HG02884 (cell line): ENCODE data around the gene C1orf105.

Experiments used
- ATAC-seq: cut with Tn5 transposase; IDR thresholded peaks from one replicate; pipeline ENCODE4 v1.9.1; 2021; ENCODE audit warnings: mild to moderate bottlenecking, moderate library complexity; ENCODE audit not compliant: unreplicated experiment

Gene C1orf105

GRCh38 chr1:172455451-172455850 is 35.0 kb downstream of the C1orf105 start:
- no peak for ATAC-seq

DNA sequence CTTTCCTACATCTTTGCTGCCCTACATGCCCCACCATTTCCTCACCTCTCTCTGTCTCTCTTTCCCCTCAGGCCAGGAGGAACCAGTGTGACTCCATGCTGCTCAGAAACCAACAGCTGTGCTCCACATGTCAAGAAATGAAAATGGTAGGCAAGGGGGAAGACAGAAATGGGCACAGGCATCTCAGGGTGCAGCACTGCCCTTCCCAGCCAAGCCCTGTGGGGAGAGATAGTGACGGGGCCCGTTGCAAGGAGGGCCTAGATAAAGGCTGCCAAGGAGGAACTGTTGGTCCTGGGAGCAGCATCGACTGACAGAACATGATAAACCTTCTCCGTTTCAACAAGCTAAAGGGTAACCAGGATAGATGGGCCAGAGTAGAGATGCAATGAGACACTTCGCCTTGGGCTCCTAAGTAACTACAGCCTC is 35.9 kb downstream of the C1orf105 start:
- ATAC-seq, result no peak

DNA sequence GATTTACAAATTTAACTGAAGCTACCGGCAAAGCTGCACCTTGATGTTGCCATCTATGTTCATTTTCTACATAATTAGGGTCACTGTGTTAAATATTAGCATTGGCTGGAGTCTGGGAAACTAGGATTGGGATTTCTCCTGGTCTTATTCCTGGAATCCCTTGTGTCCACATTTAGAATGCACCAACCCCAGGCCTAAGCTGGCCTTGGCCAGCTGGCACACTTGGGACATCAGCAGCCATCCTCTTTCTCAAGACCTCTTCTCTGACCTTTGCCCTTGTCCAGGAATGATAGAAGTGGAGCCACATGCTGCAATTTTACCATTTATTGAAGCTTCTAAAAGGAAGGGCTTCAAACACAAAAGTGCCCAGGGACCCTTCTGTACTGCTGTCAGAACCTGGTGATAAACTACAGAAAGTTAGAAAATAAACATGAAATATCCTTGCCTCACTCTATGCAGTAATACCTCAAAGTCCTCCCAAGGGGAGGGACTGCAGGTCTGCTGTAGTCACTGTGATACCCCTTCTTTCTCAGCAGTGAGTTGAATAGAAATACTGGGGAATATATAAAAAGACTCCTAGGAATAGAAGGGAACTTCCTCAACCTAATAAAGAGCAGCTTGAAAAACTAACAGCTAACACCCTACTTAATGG is 37.1 kb downstream of the C1orf105 start:
- ATAC-seq, result no peak

GRCh38 chr1:172460177-172460576 is 39.7 kb downstream of the C1orf105 start:
- ATAC-seq, result no peak

DNA sequence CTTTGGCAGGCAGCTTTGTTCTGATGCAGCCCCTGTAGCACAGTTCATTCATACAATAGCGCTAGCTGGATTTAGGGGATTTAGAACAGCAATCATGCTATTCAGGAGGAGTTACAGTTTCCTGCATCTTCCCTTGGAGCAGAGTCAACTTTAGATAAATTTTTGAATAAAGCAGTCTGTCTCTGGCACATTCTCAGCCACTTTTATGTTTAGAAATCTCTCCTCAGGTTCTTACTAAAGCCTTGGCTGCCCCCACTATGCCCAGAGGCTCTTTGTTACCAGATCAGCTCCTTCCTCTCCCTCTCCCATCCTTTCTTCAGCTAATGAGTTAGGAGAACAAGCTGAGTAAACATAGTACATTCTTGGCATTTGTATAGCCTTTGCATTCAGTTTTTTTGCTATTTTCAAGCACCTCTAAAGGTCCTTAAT is 40.4 kb downstream of the C1orf105 start:
- ATAC-seq, result no peak

DNA sequence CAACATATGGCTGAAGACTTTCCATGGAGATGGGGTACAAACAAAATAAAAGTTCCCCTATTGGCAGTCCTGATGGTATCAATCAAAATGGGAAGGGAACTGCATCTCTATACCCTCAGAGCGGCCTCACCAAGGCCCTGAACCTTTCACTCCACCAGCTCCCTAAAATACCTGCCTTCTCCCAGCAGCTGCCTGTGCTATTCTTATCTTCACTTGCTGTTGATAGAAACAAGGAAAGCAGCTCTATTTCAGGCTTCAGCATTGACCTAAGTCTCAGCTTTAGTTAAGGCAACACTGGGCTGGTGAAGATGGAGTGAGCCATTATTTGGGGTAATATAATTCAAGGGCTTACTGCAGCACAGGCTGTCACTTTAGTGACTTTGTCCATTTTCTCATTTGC is 45.1 kb downstream of the C1orf105 start:
- ATAC-seq, result no peak

DNA sequence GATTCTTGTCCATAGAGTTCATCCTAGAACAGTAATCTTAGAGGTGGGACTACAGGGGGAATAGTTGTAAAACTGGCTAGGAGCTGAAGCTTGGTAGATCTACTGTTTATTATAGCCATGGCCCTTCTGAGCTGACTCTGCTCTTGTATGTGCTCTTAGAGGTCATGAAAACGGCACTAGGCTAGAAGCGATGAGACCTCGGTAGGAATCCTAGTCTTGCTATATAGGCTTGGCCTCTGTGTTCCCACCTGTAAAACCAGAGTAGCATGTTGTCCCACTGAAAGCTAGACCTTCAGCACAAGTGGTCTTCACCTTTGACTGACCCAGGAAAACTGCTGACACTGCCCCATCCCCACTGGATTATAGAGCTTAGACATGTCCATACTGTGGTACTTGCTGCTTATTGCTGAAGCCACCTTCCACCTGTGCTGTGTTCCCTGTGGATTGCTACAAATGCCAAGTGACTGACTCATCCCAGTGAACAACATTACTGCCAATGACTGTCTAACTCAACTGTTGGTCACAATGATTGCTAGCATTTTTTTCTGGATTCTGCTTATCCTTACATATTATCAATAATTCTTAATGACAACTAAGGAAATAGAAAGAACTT is 46.4 kb downstream of the C1orf105 start:
- ATAC-seq, result no peak

- no peak for ATAC-seq
Observed at GRCh38 chr1:172467446-172467845, 47.0 kb downstream of the C1orf105 start.

DNA sequence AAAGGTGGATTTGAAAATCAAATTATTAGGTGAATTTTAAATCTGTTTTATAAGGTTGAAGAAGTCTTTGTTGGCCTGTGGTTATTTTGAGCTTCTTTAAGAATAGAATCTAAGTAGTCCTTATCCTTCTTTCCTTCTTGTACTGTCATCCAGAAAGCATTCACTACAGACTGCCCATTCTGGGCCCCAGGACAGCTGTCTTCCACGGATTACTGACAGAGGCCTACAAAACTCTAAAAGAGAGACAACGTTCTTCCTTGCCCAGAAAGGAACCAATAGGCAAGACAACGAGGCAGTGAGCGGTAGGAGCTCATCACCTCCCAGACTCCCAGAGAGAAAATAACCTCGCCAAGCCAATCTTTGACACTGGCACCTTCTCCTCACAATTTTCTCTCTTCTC is 47.8 kb downstream of the C1orf105 start:
- ATAC-seq, result no peak

- ATAC-seq, result no peak
Observed at GRCh38 chr1:172469717-172470116, 49.2 kb downstream of the C1orf105 start.

DNA sequence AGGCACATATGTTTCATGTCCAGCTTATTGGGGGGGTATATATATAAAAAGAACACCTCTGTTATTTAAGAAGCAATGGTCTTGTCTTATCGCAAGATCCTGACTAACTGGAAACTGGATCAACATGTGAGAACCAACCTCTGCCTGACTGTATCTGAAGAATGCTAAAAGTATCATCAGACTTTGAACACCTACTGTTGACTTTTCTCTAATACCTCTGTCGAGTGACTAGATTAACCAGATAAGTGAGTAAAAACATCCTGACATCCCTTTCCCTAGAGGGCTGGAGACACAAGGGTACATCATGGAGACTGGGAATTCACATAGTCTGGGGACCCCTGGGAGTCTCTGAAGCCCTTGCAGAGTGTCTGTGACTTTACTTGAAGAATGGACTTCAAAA is 49.7 kb downstream of the C1orf105 start:
- ATAC-seq, result no peak

GRCh38 chr1:172471666-172472065 is 51.2 kb downstream of the C1orf105 start:
- ATAC-seq, result no peak

- no peak for ATAC-seq
Observed at GRCh38 chr1:172472495-172472894, 52.0 kb downstream of the C1orf105 start.

- ATAC-seq, result no peak
Observed at GRCh38 chr1:172473302-172473701, 52.8 kb downstream of the C1orf105 start.

DNA sequence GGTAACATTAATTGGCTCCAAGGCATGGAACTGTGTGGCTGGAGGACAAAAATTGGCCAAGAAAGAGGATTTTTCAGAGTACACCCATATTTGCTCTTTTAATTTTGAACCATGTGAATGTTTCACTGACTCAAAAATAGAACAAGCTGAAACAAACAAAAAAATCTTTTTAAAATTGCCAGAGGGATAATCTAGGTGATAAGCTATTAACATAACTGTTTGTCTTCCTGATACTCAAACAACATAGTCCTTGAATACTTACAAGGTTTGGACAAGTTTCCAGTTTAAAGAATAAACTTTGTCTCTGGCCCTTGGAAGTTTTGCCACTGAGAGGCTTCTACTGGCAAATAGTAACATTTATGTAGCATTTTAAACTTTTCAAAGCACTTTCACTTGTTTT is 53.4 kb downstream of the C1orf105 start:
- no peak for ATAC-seq

GRCh38 chr1:172476218-172476811 is 55.8 kb downstream of the C1orf105 start:
- ATAC-seq, result no peak

- ATAC-seq, result no peak
Observed at GRCh38 chr1:172477216-172477615, 56.7 kb downstream of the C1orf105 start.

GRCh38 chr1:172477741-172478140 is 57.3 kb downstream of the C1orf105 start:
- ATAC-seq, result no peak

DNA sequence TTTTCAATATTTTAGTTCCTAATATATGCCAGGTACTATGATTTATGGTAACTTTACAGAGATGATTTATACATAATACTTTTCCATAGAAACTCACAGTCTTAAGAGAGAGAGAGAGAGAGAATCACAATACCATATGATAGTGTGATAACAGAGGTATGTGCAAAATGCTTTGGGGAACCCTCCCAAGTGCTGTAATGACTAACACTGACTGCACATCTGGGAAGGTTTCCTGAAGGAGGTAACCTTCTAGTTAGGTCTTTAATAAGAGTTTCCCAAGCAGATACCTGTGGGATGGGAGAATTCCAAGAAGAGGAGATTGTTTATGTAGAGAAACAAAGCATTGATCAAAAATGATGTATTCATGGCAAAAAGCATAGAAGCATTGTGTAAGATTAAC is 58.0 kb downstream of the C1orf105 start:
- ATAC-seq, result no peak

- ATAC-seq, result no peak
Observed at GRCh38 chr1:172480431-172480830, 59.9 kb downstream of the C1orf105 start.

GRCh38 chr1:172482044-172482443 is 61.6 kb downstream of the C1orf105 start:
- no peak for ATAC-seq

DNA sequence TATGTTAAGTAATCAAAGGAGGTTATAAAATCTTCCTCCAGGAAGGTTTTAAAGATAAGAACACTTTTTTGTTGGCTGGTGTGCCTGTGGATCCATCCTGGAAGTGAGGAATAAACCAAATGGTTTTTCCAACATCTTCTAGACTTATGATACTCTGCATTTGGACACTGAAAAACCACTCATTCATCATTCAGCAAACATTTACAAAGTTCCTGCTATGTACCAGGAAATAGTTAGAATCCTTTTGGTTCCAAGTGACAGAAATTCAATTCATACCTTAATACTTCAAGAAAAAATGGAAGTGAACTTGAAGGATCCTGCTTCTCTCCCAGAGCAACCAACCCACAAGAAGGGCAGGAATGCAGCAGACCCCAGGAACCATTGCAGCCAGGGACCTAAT is 63.0 kb downstream of the C1orf105 start:
- ATAC-seq, result no peak
